SKM-1 treated with dmso at 0.1 percent for 144 hours (cell line): ENCODE measurements around the gene ARL4C.

Experiments used
- DNase-seq: peaks from one replicate; lab custom pipeline; 2025; ENCODE audit not compliant: unreplicated experiment; lab: John Stamatoyannopoulos, UW

Gene ARL4C

GRCh38 chr2:234496835-234497593 is at the start of gene ARL4C:
Gene ARL4C (minus strand): TSS chr2:234497081. CDS start chr2:234496586, 495 bp downstream.
- DNase-seq = no peak

GRCh38 chr2:234544659-234545611 is 48.1 kb upstream of the ARL4C start:
- DNase-seq = peak; percentile 21

GRCh38 chr2:234542742-234543141 is 45.9 kb upstream of the ARL4C start:
- no peak for DNase-seq

- no peak for DNase-seq
Measured at GRCh38 chr2:234537929-234538328, 41.0 kb upstream of the ARL4C start.

GRCh38 chr2:234536178-234536965 is 39.5 kb upstream of the ARL4C start:
- no peak for DNase-seq

- no peak for DNase-seq
Measured at GRCh38 chr2:234535464-234535863, 38.6 kb upstream of the ARL4C start.

DNA sequence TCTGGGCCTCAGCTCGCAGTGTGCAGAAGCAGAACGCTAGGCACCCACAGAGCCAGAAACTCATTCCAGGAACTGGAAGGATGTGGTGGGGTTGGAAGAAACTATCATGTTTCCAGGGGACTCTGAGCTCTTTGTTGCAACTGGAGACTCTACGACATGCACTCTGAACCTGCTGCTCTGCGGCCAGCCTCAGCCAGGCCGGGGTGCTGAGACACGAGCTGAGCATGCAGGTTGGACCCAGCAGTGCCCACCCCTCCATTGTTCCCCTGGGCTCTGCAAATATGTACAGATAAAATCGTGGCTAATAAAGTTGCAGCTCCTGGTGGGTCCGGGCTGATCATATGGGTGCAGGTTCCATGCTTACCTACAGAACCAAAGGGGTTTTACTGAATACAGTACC is 37.6 kb upstream of the ARL4C start:
- no peak for DNase-seq

DNA sequence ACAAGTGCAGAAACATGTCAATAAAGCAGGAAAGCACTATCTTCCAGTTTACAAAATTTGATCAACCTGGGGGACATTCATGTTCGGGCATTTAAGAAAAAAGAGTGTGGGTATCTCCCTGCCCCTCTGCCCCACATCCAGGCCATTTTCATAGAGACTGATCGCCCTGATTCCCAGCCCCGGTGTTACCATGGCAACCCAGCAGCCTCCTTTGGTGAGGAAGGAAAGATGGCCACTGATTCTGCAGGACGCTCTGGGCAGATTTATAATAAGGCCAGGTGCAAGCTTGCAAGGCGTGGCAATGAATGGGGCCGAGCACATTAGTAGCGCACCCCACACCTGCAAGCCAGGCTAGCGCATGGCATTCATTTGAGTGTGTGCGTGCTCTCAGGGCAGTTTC is 36.7 kb upstream of the ARL4C start:
- no peak for DNase-seq

DNA sequence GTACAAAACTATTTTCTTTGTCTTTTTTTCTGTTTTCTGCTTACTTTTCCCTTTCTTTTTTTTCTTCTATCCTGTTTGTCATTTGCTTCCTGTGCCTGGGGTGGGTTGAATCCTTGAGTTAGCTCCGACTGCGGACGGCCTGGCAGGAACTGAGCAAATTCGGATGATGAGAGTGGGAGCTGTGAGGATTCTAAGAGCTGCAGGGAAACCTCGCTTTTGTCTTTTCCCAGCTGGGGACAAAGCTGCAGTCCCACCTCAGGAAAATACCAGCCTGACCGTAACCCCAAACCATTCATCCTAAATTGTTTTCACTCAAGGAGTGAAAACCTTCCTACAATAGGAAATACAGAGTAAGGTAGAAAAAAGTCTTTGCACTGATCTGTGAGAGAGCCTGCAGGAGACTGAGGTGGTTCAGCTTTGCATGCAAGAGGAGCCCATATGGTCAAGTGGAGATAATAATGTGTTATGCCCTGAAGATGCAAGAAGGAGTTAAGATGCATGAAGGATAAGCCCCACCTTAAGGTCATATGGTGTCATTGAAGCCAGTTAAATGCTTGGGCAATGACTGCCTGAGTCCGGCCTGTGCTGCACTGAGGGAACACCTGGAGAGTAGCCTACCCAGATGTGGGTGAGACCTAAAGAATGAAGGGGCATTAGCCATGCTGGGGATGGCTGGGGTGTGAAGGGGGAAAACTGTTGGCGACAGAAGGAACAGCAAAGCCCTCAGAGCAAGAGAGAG is 31.7 kb upstream of the ARL4C start:
- no peak for DNase-seq

DNA sequence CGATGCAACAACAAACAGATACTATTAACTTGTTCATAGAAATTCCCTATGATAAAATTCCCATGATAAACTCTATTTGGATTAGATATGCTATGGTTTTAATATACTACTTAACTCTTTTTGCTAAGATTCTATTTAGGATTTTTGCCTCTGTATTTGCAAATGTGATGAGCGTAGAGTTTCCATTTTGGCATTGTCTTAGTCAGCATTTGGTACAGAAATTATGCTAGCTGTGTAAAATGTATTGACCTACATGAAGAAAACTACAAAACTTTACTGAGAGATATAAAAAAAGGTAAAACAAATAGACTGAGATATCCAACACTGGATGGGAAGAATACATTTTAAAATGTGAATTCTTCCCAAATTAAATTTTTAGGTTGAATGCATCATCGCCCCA is 29.8 kb upstream of the ARL4C start:
- no peak for DNase-seq

DNA sequence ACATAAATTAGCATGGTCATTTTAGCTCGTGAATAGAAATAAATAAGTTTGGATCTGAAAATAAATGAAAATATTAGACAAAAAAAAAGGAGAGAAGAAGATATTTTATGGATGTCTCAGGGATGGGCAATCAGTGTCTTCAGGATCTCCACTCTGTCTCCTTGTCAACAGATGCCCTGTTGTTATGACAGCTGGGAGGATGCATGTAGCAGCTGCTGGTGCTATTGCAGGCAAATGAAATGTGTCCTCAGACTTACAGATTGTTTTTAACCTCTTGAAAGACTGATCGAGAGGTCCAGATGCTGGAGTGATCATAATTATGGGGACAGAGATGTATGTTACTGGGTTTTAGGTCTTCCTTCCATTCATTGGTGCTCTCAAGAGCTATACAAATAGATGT is 24.7 kb upstream of the ARL4C start:
- no peak for DNase-seq

DNA sequence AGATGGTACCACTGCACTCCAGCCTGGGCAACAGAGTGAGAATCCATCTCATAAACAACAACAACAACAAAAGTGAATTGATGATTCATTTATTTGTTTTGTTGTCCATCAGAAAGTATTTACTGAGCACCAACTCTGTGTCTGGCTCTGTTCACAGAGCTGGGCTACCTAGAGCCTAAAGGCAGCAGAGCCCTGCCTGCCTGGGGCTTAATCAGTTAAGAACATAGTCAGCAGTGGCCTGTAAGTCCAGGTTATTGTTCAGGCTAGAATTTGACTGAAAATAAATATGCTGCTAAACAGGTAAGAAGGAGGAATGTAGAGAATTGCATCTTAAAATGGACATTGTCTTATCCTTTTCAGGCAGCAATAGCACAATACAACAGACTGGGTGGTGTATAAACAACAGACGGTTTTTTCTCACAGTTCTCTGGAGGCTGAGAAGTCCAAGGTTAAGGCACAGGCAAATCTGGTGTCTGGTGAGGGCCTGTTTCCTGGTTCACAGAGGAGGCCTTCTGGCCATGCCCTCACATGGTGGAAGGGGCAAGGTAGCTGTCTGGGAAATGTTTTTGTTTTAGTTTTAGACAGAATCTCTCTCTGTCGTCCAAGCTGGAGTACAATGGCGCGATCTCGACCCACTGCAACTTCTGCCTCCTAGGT is 22.2 kb upstream of the ARL4C start:
- DNase-seq = no peak

DNA sequence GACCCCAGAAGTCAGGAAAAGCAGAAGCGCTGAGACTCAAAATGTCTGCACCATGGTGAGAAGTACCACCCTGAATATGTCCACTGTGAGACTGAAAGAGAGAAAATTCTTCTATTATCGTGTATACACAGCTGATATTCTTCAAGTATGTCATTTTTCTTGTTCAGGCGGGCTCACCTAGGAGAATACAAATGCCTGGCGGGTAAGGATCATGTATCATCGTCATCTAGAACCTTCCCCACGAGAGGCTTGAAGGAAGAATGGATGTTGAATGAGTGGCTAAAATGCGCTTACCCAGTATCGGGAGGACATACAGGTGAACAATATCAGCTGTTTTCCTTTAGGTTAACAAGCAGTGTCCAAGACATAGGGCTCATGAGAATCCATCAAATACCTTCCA is 21.1 kb upstream of the ARL4C start:
- DNase-seq = no peak

- DNase-seq = no peak
Measured at GRCh38 chr2:234514873-234515638, 18.2 kb upstream of the ARL4C start.

DNA sequence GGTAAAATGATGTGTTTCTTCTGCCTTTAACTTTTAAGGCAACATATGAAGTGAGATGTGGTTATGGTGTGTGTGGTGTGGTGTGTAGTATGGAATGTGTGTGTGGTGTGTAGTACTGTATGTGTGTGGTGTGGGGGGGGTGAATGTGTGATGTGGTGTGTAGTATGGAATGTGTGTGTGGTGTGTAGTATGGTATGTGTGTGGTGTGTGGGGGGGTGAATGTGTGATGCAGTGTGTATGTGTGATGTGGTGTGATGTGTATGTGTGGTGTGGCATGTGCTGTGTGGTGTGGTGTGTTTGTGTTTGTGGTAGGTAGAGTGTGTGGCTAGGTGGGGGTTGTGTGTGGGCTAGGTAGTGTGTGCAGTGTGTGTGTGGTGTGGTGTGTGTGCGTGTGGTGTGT is 17.2 kb upstream of the ARL4C start:
- no peak for DNase-seq

DNA sequence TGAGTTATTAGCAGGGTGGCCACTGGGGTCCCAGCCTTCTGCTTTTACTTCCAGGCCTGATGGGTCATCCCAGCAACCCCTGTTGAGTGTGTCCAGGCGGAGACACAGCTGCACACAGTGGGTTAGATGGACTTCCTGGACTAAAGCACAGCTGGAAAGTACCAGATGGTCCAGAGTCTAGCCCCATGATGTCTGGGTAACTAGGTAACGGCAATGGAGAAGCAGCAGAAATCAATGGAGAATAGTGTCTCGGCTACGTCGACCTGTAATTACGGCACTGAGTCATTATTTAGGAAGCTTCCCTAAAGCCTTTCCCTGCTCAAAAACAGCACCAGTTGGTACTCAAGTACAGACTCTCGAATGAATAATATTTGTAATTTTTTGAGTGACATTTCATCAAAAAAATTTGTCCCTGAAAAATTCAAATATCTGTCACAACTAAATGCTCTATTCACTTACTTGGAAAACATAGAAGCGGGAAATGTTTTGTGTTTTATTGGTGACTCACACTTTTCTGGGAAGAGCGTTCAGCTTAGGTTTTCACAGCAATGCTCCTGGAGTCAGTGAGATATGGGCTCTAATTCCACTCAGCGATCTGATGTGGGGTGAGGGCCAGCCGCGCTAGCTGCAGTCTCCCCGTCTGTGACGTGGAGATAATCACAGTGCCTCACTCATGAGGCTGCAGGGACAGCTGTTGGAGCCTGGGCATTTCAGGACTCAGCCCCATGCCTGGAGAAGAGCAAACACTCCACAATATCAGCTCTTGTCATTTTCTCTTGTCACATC is 16.2 kb upstream of the ARL4C start:
- DNase-seq = no peak

DNA sequence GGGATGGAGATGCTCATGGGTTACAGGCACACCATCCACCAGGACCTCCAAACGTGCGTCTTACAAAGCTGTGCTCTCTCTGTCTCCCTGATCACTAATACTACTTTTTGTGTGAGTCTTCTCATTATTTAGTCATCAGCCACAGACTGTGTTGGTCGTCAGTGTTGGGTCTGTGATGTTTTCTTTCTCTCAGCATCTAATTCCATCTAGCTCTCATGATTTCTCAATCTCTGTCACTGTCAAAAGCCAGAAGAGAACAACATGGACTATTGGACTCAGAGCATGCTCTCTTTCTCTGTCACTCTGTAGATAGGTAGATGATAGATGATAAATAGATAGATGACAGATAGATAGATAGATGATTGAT is 6.0 kb upstream of the ARL4C start:
- no peak for DNase-seq

DNA sequence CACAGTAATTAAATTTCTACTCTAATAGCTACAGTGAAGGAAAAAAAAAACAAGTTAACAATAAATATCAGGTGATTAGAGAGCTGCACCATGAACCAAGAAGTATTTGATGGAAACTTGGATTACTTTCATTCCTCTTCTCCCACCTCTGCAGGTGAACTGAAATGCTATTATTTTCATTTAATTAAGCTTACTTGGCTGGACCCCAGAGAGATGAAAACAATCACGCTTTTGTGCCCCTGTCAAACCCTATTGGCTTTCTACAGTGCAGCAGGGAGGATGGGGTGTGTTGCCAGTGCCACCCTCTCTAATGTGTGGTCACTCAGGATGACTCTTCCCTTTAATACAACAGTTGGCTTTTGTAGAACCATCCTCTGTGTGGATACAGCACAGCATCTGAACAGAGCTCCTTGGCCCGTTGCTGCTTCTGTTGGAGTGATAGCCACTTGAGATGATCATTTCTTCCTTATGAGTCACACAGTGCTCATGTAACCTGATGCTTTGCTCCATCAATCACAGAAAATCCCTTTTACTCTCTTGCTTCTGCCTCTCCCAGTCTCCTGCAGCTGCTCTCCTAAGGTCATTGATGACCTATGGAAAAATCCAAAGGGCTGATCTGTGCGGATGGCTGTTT is 5.5 kb upstream of the ARL4C start:
- DNase-seq = no peak
